OCI-LY3 (cell line): ENCODE data around the gene APBA1.

ENCODE experiments used
- CTCF ChIP-seq: fragments of 200-600, 300-600 bp; sonication (generic); IDR thresholded peaks from 2 replicates; pipeline ENCODE4 v1.5.1; 2014; ENCODE audit warnings: antibody characterized with exemption, low read length, low read depth
- EZH2phosphoT487 ChIP-seq: fragments of 200-600 bp; shearing (Covaris generic); IDR thresholded peaks from 2 replicates; pipeline ENCODE4 v1.6.1; 2018; ENCODE audit warnings: antibody characterized with exemption, mixed run types, low read depth

- TF ChIP-seq CTCF: no peak
- no peak for TF ChIP-seq EZH2phosphoT487
These were observed 56.3 kb downstream of the APBA1 start for GRCh38 chr9:69615880-69616279.
